ENCODE data around the gene EFNB3. TPM values are rescaled to one million over a fixed set of nuclear protein-coding genes. Genes with fewer than 3 reads are reported as not detected.

The EFNB3 gene
- total and polyA plus RNA-seq, 10 of the 15 experiments (the other 5 are each of a cell fraction or from before 2014, with no cell fraction given), result 0.01 to 0.13 (median 0.04) TPM; not detected in 5

DNA sequence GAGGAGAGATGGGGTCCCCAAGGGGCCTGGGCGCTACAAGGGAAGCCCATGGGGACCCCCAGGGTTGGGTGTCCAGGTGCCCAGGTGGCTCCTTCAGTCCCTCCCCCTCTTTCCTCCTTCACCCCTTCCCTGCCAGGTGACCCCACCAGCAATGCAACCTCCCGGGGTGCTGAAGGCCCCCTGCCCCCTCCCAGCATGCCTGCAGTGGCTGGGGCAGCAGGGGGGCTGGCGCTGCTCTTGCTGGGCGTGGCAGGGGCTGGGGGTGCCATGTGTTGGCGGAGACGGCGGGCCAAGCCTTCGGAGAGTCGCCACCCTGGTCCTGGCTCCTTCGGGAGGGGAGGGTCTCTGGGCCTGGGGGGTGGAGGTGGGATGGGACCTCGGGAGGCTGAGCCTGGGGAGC, 4.0 kb downstream of the EFNB3 start:
- in situ Hi-C loops (cut with MboI), result no loop called here
- no TSS peak for BruUV-seq (replicated peaks)
- Histone ChIP-seq H3K4me2 (ENCODE audit: control insufficient read depth, insufficient read depth) (no peak overlapping the region), H3K4me1 (ENCODE audit: control insufficient read depth, insufficient read depth, low read length) (peaks cover 5% of the 10 kb centered on the region), H3K27ac (ENCODE audit: control insufficient read depth, insufficient read depth) (no peak overlapping the region), H3K4me3 (no peak overlapping the region), H4K20me1 (ENCODE audit: control insufficient read depth, insufficient read depth) (no peaks in the 10 kb centered on the region), H3K9ac (ENCODE audit: control insufficient read depth, insufficient read depth, low read length) (no peak overlapping the region), H3K79me2 (ENCODE audit: control insufficient read depth, insufficient read depth, low read length) (no peaks in the 10 kb centered on the region), H2AFZ (ENCODE audit: control insufficient read depth, low read depth, low read length) (no peak overlapping the region), H3K36me3 (ENCODE audit: control insufficient read depth in 2 of 2, insufficient read depth in 2 of 2, low read length in 1 of 2) (no peaks in the 10 kb centered on the region), H3K27me3 (replicated peaks in 1 of 2; ENCODE audit: control insufficient read depth in 2 of 2, insufficient read depth in 2 of 2, low read length in 1 of 2) (peaks cover 3 to 8% of the 10 kb centered on the region in 2 experiments; a peak in 3 of 4 replicates), H3K9me3 (replicated peaks; ENCODE audit: control insufficient read depth, insufficient read depth, low read length) (no peaks in the 10 kb centered on the region)
- no peak for FAIRE-seq
- POLR2A ChIA-PET, result no interaction called here
- WGBS (ENCODE audit: insufficient coverage, insufficient replicate concordance, low lambda C conversion rate, missing lambda C conversion rate), result 26% methylated on average over 7 of the region's 11 CpGs
- CTCF ChIA-PET, result no interaction called here
- RAD21 ChIA-PET (ENCODE audit: unreplicated experiment), result no interaction called here
- SMC1A ChIA-PET (ENCODE audit: uncharacterized antibody, unreplicated experiment), result no interaction called here
- DNase-seq (ENCODE audit: low read depth, low spot score), result no peak
- ATAC-seq, result no peak
- intact Hi-C loops (cut with micrococcal nuclease; ENCODE audit: unreplicated experiment), result no loop called here
- TF ChIP-seq CBX5 (IDR thresholded peaks at IDR 0.05; ENCODE audit: low read depth) (no peak), KDM1A (IDR thresholded peaks at IDR 0.05; ENCODE audit: borderline replicate concordance) (no peak), ZNF24 (IDR thresholded peaks at IDR 0.05) (no peak), IKZF1 (conservative IDR thresholded peaks at IDR 0.05) (no peak), NFYA (IDR thresholded peaks at IDR 0.05; ENCODE audit: borderline replicate concordance, low read depth, low read length) (no peak), EED (IDR thresholded peaks at IDR 0.05; ENCODE audit: low read depth) (no peak), SPI1 (IDR thresholded peaks at IDR 0.05; ENCODE audit: borderline replicate concordance, insufficient read depth, low read depth, low read length) (no peak), POLR2AphosphoS2 (IDR thresholded peaks at IDR 0.05; ENCODE audit: low read depth, low read length) (no peak), SREBF1 (IDR thresholded peaks at IDR 0.05; ENCODE audit: low read length) (no peak)
- TF ChIP-seq, protein P1, sequence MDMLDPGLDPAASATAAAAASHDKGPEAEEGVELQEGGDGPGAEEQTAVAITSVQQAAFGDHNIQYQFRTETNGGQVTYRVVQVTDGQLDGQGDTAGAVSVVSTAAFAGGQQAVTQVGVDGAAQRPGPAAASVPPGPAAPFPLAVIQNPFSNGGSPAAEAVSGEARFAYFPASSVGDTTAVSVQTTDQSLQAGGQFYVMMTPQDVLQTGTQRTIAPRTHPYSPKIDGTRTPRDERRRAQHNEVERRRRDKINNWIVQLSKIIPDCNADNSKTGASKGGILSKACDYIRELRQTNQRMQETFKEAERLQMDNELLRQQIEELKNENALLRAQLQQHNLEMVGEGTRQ (IDR thresholded peaks at IDR 0.05; ENCODE audit: borderline replicate concordance, low read depth, low read length), result no peak
- TF ChIP-seq, protein P2, sequence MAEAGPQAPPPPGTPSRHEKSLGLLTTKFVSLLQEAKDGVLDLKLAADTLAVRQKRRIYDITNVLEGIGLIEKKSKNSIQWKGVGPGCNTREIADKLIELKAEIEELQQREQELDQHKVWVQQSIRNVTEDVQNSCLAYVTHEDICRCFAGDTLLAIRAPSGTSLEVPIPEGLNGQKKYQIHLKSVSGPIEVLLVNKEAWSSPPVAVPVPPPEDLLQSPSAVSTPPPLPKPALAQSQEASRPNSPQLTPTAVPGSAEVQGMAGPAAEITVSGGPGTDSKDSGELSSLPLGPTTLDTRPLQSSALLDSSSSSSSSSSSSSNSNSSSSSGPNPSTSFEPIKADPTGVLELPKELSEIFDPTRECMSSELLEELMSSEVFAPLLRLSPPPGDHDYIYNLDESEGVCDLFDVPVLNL (IDR thresholded peaks at IDR 0.05; ENCODE audit: low read depth, low read length), result no peak
- TF ChIP-seq, protein P3, sequence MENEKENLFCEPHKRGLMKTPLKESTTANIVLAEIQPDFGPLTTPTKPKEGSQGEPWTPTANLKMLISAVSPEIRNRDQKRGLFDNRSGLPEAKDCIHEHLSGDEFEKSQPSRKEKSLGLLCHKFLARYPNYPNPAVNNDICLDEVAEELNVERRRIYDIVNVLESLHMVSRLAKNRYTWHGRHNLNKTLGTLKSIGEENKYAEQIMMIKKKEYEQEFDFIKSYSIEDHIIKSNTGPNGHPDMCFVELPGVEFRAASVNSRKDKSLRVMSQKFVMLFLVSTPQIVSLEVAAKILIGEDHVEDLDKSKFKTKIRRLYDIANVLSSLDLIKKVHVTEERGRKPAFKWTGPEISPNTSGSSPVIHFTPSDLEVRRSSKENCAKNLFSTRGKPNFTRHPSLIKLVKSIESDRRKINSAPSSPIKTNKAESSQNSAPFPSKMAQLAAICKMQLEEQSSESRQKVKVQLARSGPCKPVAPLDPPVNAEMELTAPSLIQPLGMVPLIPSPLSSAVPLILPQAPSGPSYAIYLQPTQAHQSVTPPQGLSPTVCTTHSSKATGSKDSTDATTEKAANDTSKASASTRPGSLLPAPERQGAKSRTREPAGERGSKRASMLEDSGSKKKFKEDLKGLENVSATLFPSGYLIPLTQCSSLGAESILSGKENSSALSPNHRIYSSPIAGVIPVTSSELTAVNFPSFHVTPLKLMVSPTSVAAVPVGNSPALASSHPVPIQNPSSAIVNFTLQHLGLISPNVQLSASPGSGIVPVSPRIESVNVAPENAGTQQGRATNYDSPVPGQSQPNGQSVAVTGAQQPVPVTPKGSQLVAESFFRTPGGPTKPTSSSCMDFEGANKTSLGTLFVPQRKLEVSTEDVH (IDR thresholded peaks at IDR 0.05; ENCODE audit: low read depth, partially characterized antibody), result no peak
- TF ChIP-seq, protein P4, sequence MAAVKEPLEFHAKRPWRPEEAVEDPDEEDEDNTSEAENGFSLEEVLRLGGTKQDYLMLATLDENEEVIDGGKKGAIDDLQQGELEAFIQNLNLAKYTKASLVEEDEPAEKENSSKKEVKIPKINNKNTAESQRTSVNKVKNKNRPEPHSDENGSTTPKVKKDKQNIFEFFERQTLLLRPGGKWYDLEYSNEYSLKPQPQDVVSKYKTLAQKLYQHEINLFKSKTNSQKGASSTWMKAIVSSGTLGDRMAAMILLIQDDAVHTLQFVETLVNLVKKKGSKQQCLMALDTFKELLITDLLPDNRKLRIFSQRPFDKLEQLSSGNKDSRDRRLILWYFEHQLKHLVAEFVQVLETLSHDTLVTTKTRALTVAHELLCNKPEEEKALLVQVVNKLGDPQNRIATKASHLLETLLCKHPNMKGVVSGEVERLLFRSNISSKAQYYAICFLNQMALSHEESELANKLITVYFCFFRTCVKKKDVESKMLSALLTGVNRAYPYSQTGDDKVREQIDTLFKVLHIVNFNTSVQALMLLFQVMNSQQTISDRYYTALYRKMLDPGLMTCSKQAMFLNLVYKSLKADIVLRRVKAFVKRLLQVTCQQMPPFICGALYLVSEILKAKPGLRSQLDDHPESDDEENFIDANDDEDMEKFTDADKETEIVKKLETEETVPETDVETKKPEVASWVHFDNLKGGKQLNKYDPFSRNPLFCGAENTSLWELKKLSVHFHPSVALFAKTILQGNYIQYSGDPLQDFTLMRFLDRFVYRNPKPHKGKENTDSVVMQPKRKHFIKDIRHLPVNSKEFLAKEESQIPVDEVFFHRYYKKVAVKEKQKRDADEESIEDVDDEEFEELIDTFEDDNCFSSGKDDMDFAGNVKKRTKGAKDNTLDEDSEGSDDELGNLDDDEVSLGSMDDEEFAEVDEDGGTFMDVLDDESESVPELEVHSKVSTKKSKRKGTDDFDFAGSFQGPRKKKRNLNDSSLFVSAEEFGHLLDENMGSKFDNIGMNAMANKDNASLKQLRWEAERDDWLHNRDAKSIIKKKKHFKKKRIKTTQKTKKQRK (IDR thresholded peaks at IDR 0.05; ENCODE audit: low read depth, low read length), result no peak
- TF ChIP-seq, protein P5, sequence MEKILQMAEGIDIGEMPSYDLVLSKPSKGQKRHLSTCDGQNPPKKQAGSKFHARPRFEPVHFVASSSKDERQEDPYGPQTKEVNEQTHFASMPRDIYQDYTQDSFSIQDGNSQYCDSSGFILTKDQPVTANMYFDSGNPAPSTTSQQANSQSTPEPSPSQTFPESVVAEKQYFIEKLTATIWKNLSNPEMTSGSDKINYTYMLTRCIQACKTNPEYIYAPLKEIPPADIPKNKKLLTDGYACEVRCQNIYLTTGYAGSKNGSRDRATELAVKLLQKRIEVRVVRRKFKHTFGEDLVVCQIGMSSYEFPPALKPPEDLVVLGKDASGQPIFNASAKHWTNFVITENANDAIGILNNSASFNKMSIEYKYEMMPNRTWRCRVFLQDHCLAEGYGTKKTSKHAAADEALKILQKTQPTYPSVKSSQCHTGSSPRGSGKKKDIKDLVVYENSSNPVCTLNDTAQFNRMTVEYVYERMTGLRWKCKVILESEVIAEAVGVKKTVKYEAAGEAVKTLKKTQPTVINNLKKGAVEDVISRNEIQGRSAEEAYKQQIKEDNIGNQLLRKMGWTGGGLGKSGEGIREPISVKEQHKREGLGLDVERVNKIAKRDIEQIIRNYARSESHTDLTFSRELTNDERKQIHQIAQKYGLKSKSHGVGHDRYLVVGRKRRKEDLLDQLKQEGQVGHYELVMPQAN (conservative IDR thresholded peaks at IDR 0.05), result no peak
